Upper lobe of right lung (tissue), 1 donor: ENCODE data around the gene RGS14. TPM values are rescaled to one million over a fixed set of nuclear protein-coding genes. Genes with fewer than 3 reads are reported as not detected.
"Not testable (repeated sequence)": the region's sequence is repeated elsewhere in the genome, so short reads cannot be mapped to it uniquely, and the experiment has no call there.

Experiments used
- ATAC-seq: fragments of 200-7000 bp; cut with Tn5 transposase; one replicate; pipeline ENCODE4 v1.9.1; 2020; ENCODE audit warnings: mild to moderate bottlenecking, moderate library complexity
- DNase-seq: peaks from one replicate; pipeline ENCODE4 v3.0.0-alpha.2; 2020
- H3K27ac ChIP-seq: fragments of 200-600 bp; one replicate; pipeline ENCODE4 v1.8.0; 2022
- H3K27me3 ChIP-seq: fragments of 200-600 bp; one replicate; pipeline ENCODE4 v1.8.0; 2022; ENCODE audit warnings: mild to moderate bottlenecking
- H3K36me3 ChIP-seq: fragments of 200-600 bp; one replicate; pipeline ENCODE4 v1.8.0; 2022
- H3K4me1 ChIP-seq: fragments of 200-600 bp; one replicate; pipeline ENCODE4 v1.8.0; 2022
- H3K4me3 ChIP-seq: fragments of 200-600 bp; one replicate; pipeline ENCODE4 v1.8.0; 2022; ENCODE audit warnings: mild to moderate bottlenecking
- H3K9me3 ChIP-seq: fragments of 200-600 bp; one replicate; pipeline ENCODE4 v1.8.0; 2022
- CTCF ChIP-seq: fragments of 200-600 bp; IDR thresholded peaks from one replicate; pipeline ENCODE4 v1.8.0; 2022; ENCODE audit warnings: antibody characterized with exemption
- intact Hi-C: fragments of 100-400 bp; cut with DNase I; formaldehyde crosslinking; loops from one replicate; pipeline ENCODE4 v1.11.0; 2022
- total RNA-seq: library from RNA; stranded (reverse); fragmentation: NEBNext Ultra II Directional; extraction: Animal tissue kit (Norgen Biotek cat#: 25700); gene quantifications from one replicate; pipeline ENCODE4 v1.2.1, GENCODE V29; 2021
- donor health status: DM: no; HTN: yes; CAD: no; lungs with severe emphysema.

Gene RGS14
- total RNA-seq, 1 donor from 2014 or later = 17.5 TPM

- intact Hi-C loops = no loop called here
Observed at GRCh38 chr5:177359860-177360259, 2.1 kb downstream of the RGS14 start.

GRCh38 chr5:177360740-177361139 is 3.0 kb downstream of the RGS14 start:
- intact Hi-C loops, ATAC-seq, H3K27ac ChIP-seq, H3K9me3 ChIP-seq, H3K4me3 ChIP-seq, H3K36me3 ChIP-seq, H3K27me3 ChIP-seq, DNase-seq: not testable (repeated sequence)
- peaks cover 30% of the 10 kb centered on the region for H3K4me1 ChIP-seq

More at GRCh38 chr5:177359860-177360259, 2.1 kb downstream of the RGS14 start:
- no peak overlapping the region for H3K4me3 ChIP-seq
- no peak overlapping the region for H3K27ac ChIP-seq
- no peaks in the 10 kb centered on the region for H3K36me3 ChIP-seq
- H3K4me1 ChIP-seq = peaks cover 30% of the 10 kb centered on the region
- no peaks in the 10 kb centered on the region for H3K27me3 ChIP-seq
- DNase-seq = no peak
- no peak for TF ChIP-seq CTCF
- H3K9me3 ChIP-seq = no peaks in the 10 kb centered on the region
- no peak for ATAC-seq

- Histone ChIP-seq H3K4me1 (peaks cover 35% of the 10 kb centered on the region), H3K27me3 (no peaks in the 10 kb centered on the region), H3K4me3 (no peak overlapping the region), H3K36me3 (no peaks in the 10 kb centered on the region), H3K9me3 (no peaks in the 10 kb centered on the region), H3K27ac (peak overlapping the region; percentile 17)
- intact Hi-C loops = no loop called here
- ATAC-seq (peak; percentile 29), DNase-seq (no peak)
- no peak for TF ChIP-seq CTCF
Observed at GRCh38 chr5:177361418-177362291, 3.9 kb downstream of the RGS14 start.

GRCh38 chr5:177362292-177362609 is 4.5 kb downstream of the RGS14 start:
- DNase-seq (no peak), ATAC-seq (no peak)
- Histone ChIP-seq H3K4me3 (no peak overlapping the region), H3K9me3 (no peaks in the 10 kb centered on the region), H3K27ac (peak overlapping the region; percentile 17), H3K4me1 (peaks cover 35% of the 10 kb centered on the region), H3K36me3 (no peaks in the 10 kb centered on the region), H3K27me3 (no peaks in the 10 kb centered on the region)
- TF ChIP-seq CTCF = no peak
- intact Hi-C loops = no loop called here

- H3K4me1 ChIP-seq = peaks cover 39% of the 10 kb centered on the region
- peak overlapping the region; percentile 51 for H3K4me3 ChIP-seq
- H3K36me3 ChIP-seq = no peaks in the 10 kb centered on the region
- no peaks in the 10 kb centered on the region for H3K27me3 ChIP-seq
- ATAC-seq = peak; percentile 73
- H3K9me3 ChIP-seq = no peaks in the 10 kb centered on the region
- peak overlapping the region; percentile 42 for H3K27ac ChIP-seq
- intact Hi-C loops = no loop called here
- TF ChIP-seq CTCF = no peak
- peak; percentile 86 for DNase-seq
Observed at GRCh38 chr5:177362610-177363507, 5.1 kb downstream of the RGS14 start.

- H3K4me3 ChIP-seq = peak overlapping the region; percentile 51
- H3K27me3 ChIP-seq = no peaks in the 10 kb centered on the region
- no peak for ATAC-seq
- no peak for DNase-seq
- H3K27ac ChIP-seq = no peak overlapping the region
- intact Hi-C loops = no loop called here
- no peaks in the 10 kb centered on the region for H3K36me3 ChIP-seq
- H3K4me1 ChIP-seq = peaks cover 33% of the 10 kb centered on the region
- TF ChIP-seq CTCF = no peak
- no peaks in the 10 kb centered on the region for H3K9me3 ChIP-seq
Observed at GRCh38 chr5:177363565-177363964, 5.8 kb downstream of the RGS14 start.
